ENCODE results near the gene USP35.
A peak's percentile ranks its signal among the peaks of the same experiment; 100 is the strongest.
"Not testable (repeated sequence)": the region's sequence is repeated elsewhere in the genome, so short reads cannot be mapped to it uniquely, and the experiment has no call there.

The USP35 gene

DNA sequence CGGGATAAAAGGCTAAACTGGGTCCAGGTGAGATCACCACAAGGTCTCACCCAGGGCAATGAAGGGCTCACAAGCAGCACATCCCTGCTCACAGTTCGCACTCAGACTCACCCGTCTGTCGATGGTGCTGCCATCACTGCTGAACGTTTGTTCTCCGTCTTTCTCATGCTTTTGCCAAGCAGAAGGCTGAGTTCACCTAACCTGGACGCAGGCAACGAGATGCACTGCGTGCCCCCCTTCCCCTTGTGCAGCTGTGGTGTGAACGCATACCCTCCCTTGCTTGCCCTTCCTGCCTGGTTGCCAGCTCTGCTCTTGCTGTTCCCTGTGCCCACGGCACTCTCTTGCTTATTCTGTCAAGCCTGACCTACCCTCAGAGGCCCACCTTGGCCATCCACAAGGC, 18.3 kb upstream of the USP35 start:
- DNase-seq, result no peak

DNA sequence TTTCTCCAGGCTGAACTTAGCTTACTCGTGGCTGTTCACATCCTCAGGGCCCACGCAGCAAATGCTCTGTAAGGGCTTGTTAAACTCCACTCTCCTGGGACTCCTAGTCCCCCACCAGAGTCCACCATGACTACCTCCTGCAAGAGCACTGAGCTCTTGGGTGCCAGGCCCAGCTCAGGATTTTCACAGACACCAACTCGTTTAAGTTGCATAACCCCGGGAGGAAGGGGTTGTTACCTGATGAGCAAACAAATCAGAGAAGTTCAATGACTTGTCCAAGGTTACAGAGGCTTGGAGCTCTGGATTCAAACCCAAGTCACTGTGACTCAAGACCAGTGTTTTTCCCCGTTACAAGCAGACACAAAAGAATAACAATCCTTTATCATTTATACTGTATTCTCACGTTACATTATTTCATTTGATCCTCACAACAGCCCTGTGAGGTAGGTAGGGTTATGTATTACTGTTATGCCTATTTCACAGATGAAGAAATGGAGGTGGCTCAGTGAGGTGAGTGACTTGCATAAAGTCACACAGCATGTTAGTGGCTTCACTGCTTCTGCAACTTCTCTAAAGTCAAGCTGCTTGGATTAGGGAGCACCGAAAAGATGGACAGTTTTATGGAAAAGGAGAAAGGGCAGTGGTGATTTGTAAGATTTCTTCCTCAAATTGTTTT, 17.7 kb upstream of the USP35 start:
- DNase-seq, result no peak

DNA sequence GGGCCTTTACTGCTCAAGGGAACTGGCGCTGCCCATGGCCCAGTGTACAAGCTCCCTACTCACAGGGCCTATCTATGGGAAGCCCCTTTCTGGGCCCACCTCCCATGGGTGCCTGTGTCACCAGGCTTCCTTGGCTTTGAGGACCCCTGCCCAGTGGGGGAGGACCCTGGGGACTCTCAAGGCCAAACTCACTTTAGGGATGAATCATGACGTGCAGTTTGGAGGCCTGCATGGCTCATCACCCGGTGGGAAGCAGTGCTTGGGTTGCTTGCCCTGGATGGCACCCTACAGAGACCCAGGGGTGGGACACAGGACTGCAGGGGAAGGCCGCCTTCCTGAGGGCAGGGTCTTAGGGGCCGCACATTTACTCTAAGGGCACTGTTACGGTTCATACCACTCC, 16.8 kb upstream of the USP35 start:
- DNase-seq, result no peak

DNA sequence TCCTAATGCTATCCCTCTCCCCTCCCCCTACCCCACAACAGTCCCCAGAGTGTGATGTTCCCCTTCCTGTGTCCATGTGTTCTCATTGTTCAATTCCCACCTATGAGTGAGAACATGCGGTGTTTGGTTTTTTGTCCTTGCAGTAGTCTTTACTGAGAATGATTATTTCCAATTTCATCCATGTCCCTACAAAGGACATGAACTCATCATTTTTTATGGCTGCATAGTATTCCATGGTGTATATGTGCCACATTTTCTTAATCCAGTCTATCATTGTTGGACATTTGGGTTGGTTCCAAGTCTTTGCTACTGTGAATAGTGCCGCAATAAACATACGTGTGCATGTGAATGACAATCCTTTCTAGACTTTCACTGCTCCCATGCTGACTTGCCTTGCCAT, 12.9 kb upstream of the USP35 start:
- DNase-seq, result not testable (repeated sequence)

DNA sequence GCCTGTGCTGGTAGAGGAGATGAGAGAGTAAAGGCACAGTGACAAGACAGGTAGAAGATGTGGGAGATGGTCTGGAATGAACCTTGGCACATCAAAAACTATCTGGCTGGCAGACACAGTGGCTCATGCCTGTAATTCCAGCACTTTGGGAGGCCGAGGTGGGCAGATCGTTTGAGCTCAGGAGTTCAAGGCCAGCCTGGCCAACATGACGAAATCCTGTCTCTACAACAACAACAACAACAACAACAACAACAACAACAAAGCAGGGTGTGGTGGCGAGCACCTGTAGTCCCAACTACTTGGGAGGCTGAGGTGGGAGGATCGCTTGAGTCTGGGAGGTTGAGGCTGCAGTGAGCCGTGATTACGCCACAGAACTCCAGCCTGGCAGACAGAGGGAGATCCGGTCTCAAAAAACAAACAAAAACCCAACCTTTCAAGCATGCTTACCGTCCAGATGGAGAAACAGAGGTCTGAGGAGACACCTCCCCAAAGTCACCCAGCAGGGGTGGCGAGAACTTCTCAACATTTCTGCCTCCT, 12.0 kb upstream of the USP35 start:
- no peak for DNase-seq

DNA sequence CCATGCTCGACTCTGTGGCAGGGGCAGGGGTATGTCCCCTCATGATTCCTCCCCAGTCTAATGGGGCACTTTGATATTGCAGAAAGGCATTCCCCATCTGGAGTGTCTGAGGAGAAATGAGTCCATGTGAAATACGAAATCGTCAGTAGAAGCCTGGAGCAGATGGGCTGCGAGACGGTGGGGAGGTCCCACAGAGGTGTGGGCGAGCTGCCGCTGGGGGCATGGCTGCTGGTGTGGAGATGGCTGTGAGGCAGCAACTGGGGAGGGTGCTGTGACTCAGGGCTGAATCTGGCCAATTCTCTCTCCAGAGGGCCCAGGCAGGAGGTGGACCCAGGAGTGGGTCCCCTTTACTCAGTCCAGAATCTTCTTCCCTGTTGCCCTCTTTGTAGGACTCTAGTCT, 11.5 kb upstream of the USP35 start:
- DNase-seq, result no peak

DNA sequence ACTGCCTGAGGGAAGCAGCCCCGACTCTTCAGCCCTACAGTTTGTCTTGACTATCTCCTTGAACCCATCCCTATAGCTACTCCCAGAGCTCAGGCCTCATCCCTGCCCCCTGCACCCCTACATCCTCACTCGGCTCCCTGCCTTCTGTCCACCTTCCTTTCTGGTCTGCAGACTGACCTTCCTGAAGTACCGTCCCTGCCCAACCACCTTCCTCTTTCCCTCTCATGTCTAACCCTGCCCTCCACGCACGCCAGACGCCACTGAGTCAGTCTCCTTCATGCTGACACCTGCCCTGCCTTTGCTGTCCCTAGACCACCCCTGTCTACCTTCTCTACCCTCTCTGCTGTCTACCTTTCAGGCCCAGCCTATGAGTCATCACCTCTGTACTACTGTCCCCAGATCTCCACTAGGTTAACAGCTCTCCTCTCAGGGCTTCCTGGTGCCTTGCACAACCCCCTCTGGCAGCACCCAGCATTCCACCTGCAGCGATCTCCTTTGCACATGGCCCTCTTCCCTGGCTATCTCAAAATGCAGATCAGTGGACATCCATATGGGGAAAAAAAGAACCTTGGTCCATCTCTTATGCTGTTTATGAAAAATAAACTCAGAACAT, 9.2 kb upstream of the USP35 start:
- DNase-seq, result no peak

DNA sequence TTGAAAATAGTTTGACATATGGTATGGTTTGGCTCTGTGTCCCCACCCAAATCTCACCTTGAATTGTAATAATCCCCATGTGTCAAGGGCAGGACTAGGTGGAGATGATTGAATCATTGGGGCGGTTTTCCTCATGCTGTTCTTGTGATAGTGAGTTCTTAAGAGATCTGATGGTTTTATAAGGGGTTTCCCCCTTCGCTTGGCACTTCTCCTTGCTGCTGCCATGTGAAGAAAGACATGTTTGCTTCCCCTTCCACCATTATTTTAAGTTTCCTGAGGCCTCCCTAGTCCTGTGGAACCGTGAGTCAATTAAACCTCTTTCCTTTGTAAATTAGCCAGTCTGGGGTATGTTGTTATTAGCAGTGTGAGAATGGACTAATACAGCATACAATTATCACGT, 8.0 kb upstream of the USP35 start:
- DNase-seq, result no peak

DNA sequence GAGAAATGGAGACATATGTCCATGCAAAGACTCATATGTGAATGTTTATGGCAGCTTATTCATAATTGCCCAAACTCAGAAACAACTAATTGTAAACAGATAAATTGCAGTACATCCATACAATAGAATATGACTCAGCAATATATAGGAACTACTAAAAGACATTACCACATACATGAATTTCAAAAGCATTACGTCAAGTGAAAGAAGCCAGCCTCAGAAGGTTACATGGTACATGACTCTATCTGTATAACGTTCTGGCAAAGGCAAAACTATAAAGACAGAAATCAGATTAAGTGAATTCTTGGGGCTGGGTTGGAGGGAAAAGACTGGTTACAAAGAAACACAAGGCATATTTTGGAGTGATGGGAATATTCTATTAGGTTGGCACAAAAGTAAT, 7.5 kb upstream of the USP35 start:
- no peak for DNase-seq

DNA sequence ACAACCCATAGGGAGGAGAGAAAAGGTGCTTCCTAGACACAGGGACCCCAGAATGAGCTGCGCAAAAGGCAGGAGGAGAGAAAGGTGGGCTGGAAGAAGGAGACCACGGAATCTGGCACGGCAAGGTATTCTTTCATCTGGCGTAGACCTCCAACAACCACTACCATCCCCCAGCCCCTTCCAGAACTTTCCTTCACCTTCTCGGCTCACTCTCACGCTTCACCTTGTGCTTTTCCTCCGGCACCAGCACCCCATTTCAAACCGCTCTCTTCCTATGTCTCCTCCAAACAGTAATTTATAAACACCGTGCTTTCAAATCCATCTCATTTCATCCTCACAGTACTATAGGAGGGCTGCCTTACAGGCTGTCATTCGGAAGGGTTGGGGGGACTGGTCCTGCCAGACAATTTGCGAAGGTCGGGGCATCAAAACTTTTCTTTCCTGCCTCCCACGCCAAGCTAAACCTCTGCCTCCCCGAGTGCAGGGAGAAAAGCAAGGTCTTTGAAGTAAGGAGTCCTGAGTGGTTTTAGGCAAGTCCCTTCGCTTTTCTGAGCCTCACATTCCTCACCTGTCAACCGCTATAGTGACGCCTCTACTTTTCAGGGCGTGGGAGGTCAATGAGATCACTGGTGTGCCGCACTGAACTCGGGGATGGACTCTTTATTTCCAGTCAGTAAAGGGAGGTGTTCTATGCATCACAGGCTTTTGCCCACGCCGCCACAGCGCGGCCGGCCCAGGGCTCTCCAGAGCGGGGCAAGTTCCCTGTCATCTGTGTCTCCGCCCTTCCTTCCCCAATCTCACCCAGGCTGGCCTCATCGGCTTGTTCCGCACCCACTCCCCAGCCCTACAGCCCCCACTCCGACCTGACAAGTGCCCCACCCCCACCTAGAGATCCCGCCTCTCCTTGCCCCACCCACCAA, 1.1 kb upstream of the USP35 start:
- DNase-seq, result peak in 6 of 51 donors; percentile 34 to 79 (median 61)

DNA sequence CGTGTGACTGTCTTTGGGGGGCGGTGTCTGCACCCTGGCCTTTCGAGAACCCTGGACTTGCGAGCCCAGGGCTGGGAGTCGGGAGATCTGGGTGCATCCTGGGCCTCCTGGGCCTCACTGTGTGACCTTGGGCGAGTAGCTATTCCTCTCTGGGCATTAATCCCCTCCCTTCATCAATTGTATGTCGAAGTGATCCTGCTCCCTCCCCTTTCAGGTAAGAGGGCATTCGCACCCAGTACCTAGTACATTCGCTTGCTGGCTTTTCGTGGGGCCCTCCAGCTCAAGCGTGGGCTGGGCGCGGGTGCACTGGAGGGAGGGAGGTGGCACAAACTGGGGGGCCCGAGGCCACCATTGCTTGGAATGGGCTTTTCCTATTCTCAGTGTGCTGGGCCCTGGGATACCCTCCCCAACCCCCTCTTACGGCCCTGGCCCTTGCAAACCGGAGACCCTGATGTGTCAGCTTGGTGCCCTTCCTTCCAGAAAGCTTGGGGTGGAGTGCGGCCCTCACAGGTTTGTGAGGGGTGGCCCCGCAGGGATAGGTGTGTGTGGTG, 530 bp downstream of the USP35 start:
- no peak for DNase-seq

DNA sequence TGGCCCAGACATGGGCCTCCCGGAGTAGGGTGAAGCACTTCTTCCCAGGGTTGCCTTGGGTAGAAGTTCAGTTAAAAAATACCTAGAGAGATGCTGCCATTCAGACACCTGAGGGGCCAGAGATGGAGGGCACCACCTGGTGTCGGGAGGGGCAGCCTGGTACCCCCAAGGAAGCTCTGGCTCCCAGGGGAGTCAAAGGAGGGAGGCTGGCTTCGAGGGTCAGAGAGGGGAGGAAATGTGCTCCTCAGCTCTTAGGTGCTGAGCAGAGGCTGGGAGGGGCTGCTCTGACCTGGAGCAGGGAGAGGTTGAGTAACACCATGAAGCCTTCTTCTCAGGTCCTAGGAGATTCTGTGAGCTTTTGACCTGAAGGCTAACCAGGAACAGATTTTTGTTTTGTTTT, 1.1 kb downstream of the USP35 start:
- no peak for DNase-seq

DNA sequence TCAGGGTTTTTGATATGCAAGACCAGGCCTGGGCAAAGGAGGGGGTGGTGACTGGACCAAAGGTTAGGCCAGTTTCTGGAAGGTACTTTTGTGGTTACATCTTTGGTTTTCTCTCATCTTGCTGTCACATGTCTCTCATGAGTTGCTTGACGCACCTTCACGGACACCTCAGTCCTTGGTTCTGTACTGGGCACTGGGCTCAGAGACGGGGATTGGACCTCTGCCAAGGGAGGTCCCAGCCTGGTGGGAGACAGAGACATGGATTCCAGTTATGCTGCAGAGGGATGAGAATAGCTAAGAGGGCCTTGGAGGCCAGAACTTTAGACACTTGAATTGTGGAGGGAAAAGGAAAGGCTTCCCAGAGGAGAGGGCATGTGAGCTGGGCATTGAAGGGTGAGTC, 1.7 kb downstream of the USP35 start:
- DNase-seq, result no peak

DNA sequence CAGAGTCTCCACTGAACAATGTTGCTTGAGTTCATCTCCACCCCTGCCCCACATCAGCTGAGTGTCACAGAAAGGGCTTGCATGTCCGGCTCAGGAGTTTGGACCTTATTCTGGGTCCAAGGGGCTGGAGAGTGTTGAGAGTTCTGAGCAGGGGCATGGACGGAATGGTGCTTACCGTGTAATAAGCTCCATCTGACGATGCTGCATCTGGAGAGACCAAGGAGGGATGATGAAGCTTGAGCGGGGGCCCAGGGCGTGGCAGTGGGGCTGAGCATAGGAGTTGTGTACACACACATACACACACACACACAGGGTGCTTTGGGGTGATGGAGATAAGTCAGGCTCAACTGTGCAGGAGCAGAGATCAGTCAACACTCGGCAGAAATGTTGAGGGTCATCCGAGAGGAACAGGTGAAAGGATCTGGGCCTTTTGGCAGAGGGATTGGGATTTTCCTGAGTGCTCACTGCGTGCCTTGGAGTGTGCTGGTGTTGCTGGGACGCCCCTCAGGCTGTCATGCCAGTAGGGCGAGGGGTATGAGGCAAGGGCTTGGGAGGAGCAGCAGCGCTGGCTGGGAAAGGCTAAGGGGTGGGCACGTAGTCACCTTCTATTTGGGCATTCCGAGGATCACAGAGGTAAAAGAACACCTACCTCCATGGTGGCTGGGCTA, 2.3 kb downstream of the USP35 start:
- DNase-seq, result no peak

DNA sequence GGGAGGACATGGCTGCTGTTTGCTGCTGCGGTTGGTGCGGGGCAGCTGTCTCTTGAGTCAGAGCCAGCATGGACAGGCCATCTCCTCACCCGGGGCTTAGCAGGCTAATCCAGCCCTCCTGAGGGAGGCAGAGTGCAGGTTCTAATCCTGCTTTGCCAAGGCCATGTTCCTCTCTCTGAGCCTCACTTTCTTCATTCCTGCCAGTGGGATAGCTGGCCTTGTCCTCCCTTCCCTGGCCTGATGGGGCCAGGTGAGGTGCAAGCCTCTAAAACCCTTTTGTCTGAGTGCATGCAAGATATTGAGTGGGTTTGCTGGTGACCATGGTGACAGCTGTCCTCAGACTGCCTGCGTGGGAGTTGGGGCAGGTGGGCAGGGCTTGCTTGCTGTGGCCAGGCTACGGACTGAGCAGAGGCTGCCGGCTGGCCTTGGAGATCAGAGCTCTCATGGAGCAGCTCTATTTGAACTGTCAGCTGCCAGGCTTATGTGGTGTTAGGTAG, 3.6 kb downstream of the USP35 start:
- peak in 7 of 51 donors; percentile 13 to 52 (median 26) for DNase-seq

DNA sequence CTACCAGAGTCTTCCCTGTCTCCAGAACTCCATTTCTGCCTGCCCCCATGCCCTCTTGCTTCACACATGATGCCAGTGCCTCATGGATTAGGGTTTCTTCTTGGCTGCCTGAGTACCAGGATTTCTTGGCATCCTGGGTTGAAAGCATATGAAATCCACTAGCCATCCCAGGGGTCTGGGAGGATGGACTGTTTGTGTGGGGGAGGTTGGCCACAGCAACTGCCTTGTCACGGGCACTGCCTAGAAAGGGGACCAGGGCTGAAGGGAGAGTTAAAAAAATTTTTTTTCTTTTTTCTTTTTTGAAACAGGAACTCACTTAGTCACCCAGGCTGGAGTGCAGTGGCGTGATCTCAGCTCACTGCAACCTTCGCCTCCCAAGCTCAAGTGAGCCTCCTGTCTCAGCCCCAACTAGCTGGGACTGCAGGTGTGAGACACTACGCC, 4.2 kb downstream of the USP35 start:
- no peak for DNase-seq

DNA sequence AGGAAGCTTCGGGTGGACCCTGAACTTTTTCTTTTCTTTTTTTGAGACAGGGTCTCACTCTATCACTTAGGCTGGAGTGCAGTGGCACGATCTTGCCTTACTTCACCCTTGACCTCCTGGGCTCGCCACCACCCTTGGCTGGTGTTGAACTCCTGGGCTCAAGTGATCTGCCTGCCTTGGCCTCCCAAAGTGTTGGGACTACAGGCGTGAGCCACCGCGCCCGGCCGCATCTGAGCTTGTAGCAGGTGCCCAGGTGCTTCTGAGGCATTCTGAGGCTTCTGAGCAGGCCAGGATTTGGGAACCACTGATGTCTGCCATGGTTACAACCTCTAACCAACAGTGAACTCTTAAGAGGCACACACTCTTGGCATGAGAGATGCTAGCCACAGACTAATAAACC, 5.1 kb downstream of the USP35 start:
- no peak for DNase-seq

DNA sequence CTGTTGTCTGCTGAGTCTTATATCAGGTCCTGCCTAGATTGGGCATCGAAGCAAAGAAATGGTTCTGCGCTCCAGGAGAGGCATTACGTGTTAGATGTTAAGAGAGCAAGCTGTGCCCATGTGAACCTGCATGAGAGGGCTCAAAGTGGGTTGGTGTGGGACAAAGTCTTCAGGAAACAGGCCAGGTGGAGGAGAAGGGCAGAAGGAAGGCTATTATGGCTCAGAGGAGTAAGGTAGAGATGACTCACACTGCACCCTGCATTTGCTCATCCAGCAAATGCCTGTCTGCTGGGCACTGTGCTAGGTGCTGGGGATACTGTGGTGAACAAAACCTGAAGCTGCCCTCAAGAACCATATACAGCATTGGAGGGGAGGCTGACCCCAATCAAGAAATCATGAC, 5.8 kb downstream of the USP35 start:
- DNase-seq, result no peak

DNA sequence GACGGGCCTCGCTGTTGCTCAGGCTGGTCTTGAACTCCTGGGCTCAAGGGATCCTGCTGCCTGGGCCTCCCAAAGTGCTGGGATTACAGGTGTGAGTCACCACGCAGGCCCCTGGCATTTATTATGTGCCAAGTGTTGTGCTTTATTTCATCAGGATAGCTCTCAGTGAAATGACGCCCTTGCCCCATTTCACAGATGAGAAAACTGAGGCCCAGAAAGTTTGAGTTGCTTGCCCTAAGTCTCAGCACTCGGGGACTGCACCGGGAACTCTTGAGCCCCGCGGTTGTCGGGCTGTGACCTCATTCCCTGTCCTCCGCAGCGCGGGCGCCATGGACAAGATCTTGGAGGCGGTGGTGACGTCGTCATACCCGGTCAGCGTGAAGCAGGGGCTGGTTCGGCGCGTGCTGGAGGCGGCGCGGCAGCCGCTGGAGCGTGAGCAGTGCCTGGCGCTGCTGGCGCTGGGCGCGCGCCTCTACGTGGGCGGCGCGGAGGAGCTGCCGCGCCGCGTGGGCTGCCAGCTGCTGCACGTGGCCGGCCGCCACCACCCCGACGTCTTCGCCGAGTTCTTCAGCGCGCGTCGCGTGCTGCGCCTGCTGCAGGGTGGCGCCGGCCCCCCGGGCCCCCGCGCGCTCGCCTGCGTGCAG, 7.3 kb downstream of the USP35 start:
- DNase-seq, result no peak

DNA sequence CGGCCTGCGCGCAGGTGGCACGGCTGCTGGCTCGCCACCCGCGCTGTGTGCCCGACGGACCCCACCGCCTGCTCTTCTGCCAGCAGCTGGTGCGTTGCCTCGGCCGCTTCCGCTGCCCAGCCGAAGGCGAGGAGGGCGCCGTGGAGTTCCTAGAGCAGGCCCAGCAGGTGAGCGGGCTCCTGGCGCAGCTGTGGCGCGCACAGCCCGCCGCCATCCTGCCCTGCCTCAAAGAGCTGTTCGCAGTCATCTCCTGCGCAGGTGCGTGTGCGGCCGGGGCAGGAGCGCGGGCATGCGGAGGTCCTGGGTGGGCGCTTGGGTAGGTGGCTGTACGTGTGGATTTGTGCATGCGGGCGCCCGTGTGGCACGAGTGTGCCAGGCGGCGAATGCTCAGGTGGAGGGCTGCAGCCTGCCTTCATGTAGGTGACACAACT, 8.0 kb downstream of the USP35 start:
- no peak for DNase-seq

DNA sequence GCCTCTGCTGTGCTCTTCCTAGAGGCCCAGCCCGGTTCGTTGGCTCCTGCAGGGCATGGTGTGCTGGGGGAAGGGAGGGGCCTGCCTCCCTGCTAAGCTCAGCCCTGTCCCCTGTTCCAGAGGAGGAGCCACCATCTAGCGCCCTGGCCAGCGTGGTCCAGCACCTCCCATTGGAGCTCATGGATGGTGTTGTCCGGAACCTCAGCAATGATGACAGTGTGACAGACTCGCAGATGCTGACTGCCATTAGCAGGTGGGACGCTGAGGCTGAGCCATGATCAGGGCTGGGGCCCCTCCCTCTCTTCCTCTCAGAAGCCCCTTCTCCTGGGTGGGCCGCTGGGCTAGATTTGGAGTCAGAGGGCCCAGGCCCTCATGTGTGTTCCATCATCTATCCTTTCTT, 9.1 kb downstream of the USP35 start:
- no peak for DNase-seq

Measured in hypothalamus (tissue), 51 donors.